ENCODE measurements around the gene PPP1R37.
A peak's percentile ranks its signal among the peaks of the same experiment; 100 is the strongest.

- TF ChIP-seq CTCF (IDR thresholded peaks at IDR 0.05; ENCODE audit: low read length) = peak; percentile 65
- no peak for TF ChIP-seq EZH2 (IDR thresholded peaks at IDR 0.05; ENCODE audit: borderline replicate concordance, low read length)
Measured at GRCh38 chr19:45187421-45188100, 94.6 kb downstream of the PPP1R37 start.

Data from OCI-LY1 (cell line).